RKO (cell line): Measurements from ENCODE around the gene COL23A1.
"Not testable (repeated sequence)": the region's sequence is repeated elsewhere in the genome, so short reads cannot be mapped to it uniquely, and the experiment has no call there.

Experiments
- DNase-seq: peaks from one replicate; pipeline ENCODE4 v3.0.0-alpha.2; 2016; ENCODE audit warnings: low spot score

COL23A1 gene

GRCh38 chr5:178376921-178377582 lies 213.1 kb downstream of the COL23A1 start:
- no peak for DNase-seq

GRCh38 chr5:178375348-178375747 lies 214.8 kb downstream of the COL23A1 start:
- DNase-seq: no peak

- no peak for DNase-seq
These were observed 216.5 kb downstream of the COL23A1 start for GRCh38 chr5:178373711-178374110.

- no peak for DNase-seq
These were observed 218.0 kb downstream of the COL23A1 start for GRCh38 chr5:178372142-178372571.

GRCh38 chr5:178371362-178372111 lies 218.7 kb downstream of the COL23A1 start:
- DNase-seq: no peak

- DNase-seq: no peak
These were observed 220.1 kb downstream of the COL23A1 start for GRCh38 chr5:178370102-178370501.

- not testable (repeated sequence) for DNase-seq
These were observed 220.7 kb downstream of the COL23A1 start for GRCh38 chr5:178369469-178369868.

- no peak for DNase-seq
These were observed 221.4 kb downstream of the COL23A1 start for GRCh38 chr5:178368716-178369300.

GRCh38 chr5:178368274-178368673 lies 221.9 kb downstream of the COL23A1 start:
- no peak for DNase-seq

- no peak for DNase-seq
These were observed 222.5 kb downstream of the COL23A1 start for GRCh38 chr5:178367736-178368120.

GRCh38 chr5:178366998-178367735 lies 223.0 kb downstream of the COL23A1 start:
- no peak for DNase-seq

GRCh38 chr5:178365501-178366440 lies 224.4 kb downstream of the COL23A1 start:
- no peak for DNase-seq

GRCh38 chr5:178364326-178364675 lies 225.9 kb downstream of the COL23A1 start:
- no peak for DNase-seq

- no peak for DNase-seq
These were observed 226.5 kb downstream of the COL23A1 start for GRCh38 chr5:178363501-178364325.

GRCh38 chr5:178361657-178362445 lies 228.3 kb downstream of the COL23A1 start:
- no peak for DNase-seq

- no peak for DNase-seq
These were observed 229.3 kb downstream of the COL23A1 start for GRCh38 chr5:178360926-178361235.

GRCh38 chr5:178360222-178360925 lies 229.8 kb downstream of the COL23A1 start:
- no peak for DNase-seq

- no peak for DNase-seq
These were observed 230.5 kb downstream of the COL23A1 start for GRCh38 chr5:178359738-178360137.

- DNase-seq: no peak
These were observed 232.5 kb downstream of the COL23A1 start for GRCh38 chr5:178357678-178358077.
